Midbrain (tissue), 1 donor: ENCODE results near the gene COL11A1.
A peak's percentile ranks its signal among the peaks of the same experiment; 100 is the strongest.
"Not testable (repeated sequence)": the region's sequence is repeated elsewhere in the genome, so short reads cannot be mapped to it uniquely, and the experiment has no call there.

Source experiments
- DNase-seq: peaks from one replicate; lab custom pipeline; 2025; lab: John Stamatoyannopoulos, UW

The COL11A1 gene

GRCh38 chr1:103084181-103084580 lies 24.1 kb downstream of the COL11A1 start:
- no peak for DNase-seq

- peak; percentile 27 for DNase-seq
Observed at GRCh38 chr1:103075316-103076000, 32.9 kb downstream of the COL11A1 start.

GRCh38 chr1:103074224-103074623 lies 34.1 kb downstream of the COL11A1 start:
- DNase-seq = peak; percentile 53

- no peak for DNase-seq
Observed at GRCh38 chr1:103069201-103069600, 39.1 kb downstream of the COL11A1 start.

GRCh38 chr1:103063921-103064320 lies 44.4 kb downstream of the COL11A1 start:
- DNase-seq = no peak

GRCh38 chr1:103058391-103058790 lies 49.9 kb downstream of the COL11A1 start:
- no peak for DNase-seq

- DNase-seq = no peak
Observed at GRCh38 chr1:103056423-103056822, 51.9 kb downstream of the COL11A1 start.

GRCh38 chr1:103028110-103028509 lies 80.2 kb downstream of the COL11A1 start:
- DNase-seq = not testable (repeated sequence)

GRCh38 chr1:103025858-103026409 lies 82.4 kb downstream of the COL11A1 start:
- DNase-seq = no peak

- DNase-seq = no peak
Observed at GRCh38 chr1:103024051-103024450, 84.3 kb downstream of the COL11A1 start.

GRCh38 chr1:103002005-103002404 lies 106.3 kb downstream of the COL11A1 start:
- DNase-seq = no peak

GRCh38 chr1:102978874-102979273 lies 129.4 kb downstream of the COL11A1 start:
- no peak for DNase-seq

GRCh38 chr1:102977292-102977691 lies 131.0 kb downstream of the COL11A1 start:
- no peak for DNase-seq

- peak; percentile 28 for DNase-seq
Observed at GRCh38 chr1:102970496-102971078, 137.7 kb downstream of the COL11A1 start.

- DNase-seq = no peak
Observed at GRCh38 chr1:102967786-102968185, 140.5 kb downstream of the COL11A1 start.

- DNase-seq = no peak
Observed at GRCh38 chr1:102961549-102961948, 146.8 kb downstream of the COL11A1 start.

- no peak for DNase-seq
Observed at GRCh38 chr1:102954576-102954975, 153.7 kb downstream of the COL11A1 start.

- no peak for DNase-seq
Observed at GRCh38 chr1:102952400-102952799, 155.9 kb downstream of the COL11A1 start.

- no peak for DNase-seq
Observed at GRCh38 chr1:102942324-102942723, 166.0 kb downstream of the COL11A1 start.

GRCh38 chr1:102941366-102941947 lies 166.9 kb downstream of the COL11A1 start:
- DNase-seq = no peak

- no peak for DNase-seq
Observed at GRCh38 chr1:102937401-102937800, 170.9 kb downstream of the COL11A1 start.

- not testable (repeated sequence) for DNase-seq
Observed at GRCh38 chr1:102933362-102933761, 175.0 kb downstream of the COL11A1 start.

GRCh38 chr1:102919659-102920058 lies 188.7 kb downstream of the COL11A1 start:
- DNase-seq = no peak
